CD8-positive, alpha-beta memory T cell (primary cell): ENCODE data around the gene TUBD1. TPM values are rescaled to one million over a fixed set of nuclear protein-coding genes. Genes with fewer than 3 reads are reported as not detected.
"Not testable (repeated sequence)": the region's sequence is repeated elsewhere in the genome, so short reads cannot be mapped to it uniquely, and the experiment has no call there.

Experiments used
- CTCF ChIA-PET: fragments of 350-600 bp; sonication (Branson Sonifier 250); formaldehyde crosslinking; loops from one replicate; lab custom pipeline; 2021; ENCODE audit warnings: antibody characterized with exemption; lab: Charles Lee
- POLR2A ChIA-PET: fragments of 350-600 bp; sonication (Branson Sonifier 250); formaldehyde crosslinking; loops from one replicate; lab custom pipeline; 2021; ENCODE audit warnings: antibody characterized with exemption; lab: Charles Lee
- DNase-seq, 5 donors: peaks; one replicate each; pipeline versions ENCODE4 v3.0.0 to v3.0.0-alpha.2; 2020 to 2022; ENCODE audit warnings: mixed read lengths in 1 of 5
- H3K27ac ChIP-seq: one replicate; pipeline ENCODE4 v1.7.0; 2013; ENCODE audit warnings: low read depth, mild to moderate bottlenecking, low read length, moderate library complexity
- H3K27me3 ChIP-seq: 2 replicates; pipeline ENCODE4 v1.7.0; 2013; ENCODE audit warnings: low read length, mild to moderate bottlenecking; ENCODE audit not compliant: insufficient read depth, poor library complexity, severe bottlenecking
- H3K36me3 ChIP-seq: 2 replicates; pipeline ENCODE4 v1.7.0; 2013; ENCODE audit warnings: mild to moderate bottlenecking, low read length, moderate library complexity; ENCODE audit not compliant: insufficient read depth
- H3K4me1 ChIP-seq: 2 replicates; pipeline ENCODE4 v1.7.0; 2013; ENCODE audit warnings: mild to moderate bottlenecking, low read length, moderate library complexity; ENCODE audit not compliant: insufficient read depth
- H3K4me3 ChIP-seq: 2 replicates; pipeline ENCODE4 v1.7.0; 2013; ENCODE audit warnings: mild to moderate bottlenecking, low read length
- H3K9me3 ChIP-seq: 2 replicates; pipeline ENCODE4 v1.7.0; 2013; ENCODE audit warnings: mild to moderate bottlenecking, low read length
- H3K27ac Mint-ChIP-seq, 8 donors: one replicate each; pipeline ENCODE4 v1.8.0; 2020 to 2021; ENCODE audit warnings: mixed read lengths in 8 of 8, mild to moderate bottlenecking in 6 of 8, inconsistent platforms in 3 of 8, moderate library complexity in 3 of 8
- H3K27me3 Mint-ChIP-seq, 2 donors: one replicate each; pipeline ENCODE4 v1.8.0; 2020 to 2021; ENCODE audit warnings: mixed read lengths in 2 of 2, mild to moderate bottlenecking in 1 of 2, moderate library complexity in 1 of 2
- H3K36me3 Mint-ChIP-seq, 3 donors: one replicate each; pipeline ENCODE4 v1.8.0; 2020 to 2021; ENCODE audit warnings: mixed read lengths in 3 of 3, inconsistent platforms in 1 of 3, mild to moderate bottlenecking in 1 of 3
- H3K4me1 Mint-ChIP-seq, 3 donors: one replicate each; pipeline ENCODE4 v1.8.0; 2020 to 2021; ENCODE audit warnings: mixed read lengths in 3 of 3, inconsistent platforms in 1 of 3, mild to moderate bottlenecking in 1 of 3
- H3K4me3 Mint-ChIP-seq, 7 donors: one replicate each; pipeline ENCODE4 v1.8.0; 2020 to 2021; ENCODE audit warnings: mixed read lengths in 7 of 7, mild to moderate bottlenecking in 6 of 7, moderate library complexity in 4 of 7, inconsistent platforms in 2 of 7
- H3K9me3 Mint-ChIP-seq, 5 donors: one replicate each; pipeline ENCODE4 v1.8.0; 2020 to 2022; ENCODE audit warnings: mixed read lengths in 5 of 5, mild to moderate bottlenecking in 3 of 5, moderate library complexity in 2 of 5, inconsistent platforms in 1 of 5
- polyA plus RNA-seq: library from polyadenylated mRNA; unstranded; fragments of 300-500 nt; fragmentation: Illumina TruSeq; gene quantifications from one replicate; pipeline ENCODE4 v1.2.3, GENCODE V29; 2021
- total RNA-seq, 2 experiments: library from RNA; stranded (reverse); gene quantifications; one replicate each; pipeline ENCODE4 v1.2.3, GENCODE V29; 2021

The TUBD1 gene
- total and polyA plus RNA-seq, 3 experiments from 2014 or later: 9.5 to 17.3 (median 11.9) TPM

GRCh38 chr17:59850311-59850710 is 42.4 kb downstream of the TUBD1 start:
- DNase-seq, H3K27ac Mint-ChIP-seq, H3K9me3 ChIP-seq, H3K27ac ChIP-seq, H3K4me3 Mint-ChIP-seq, H3K36me3 Mint-ChIP-seq, H3K27me3 ChIP-seq, H3K4me3 ChIP-seq, H3K36me3 ChIP-seq, POLR2A ChIA-PET, H3K9me3 Mint-ChIP-seq, H3K27me3 Mint-ChIP-seq: not testable (repeated sequence)
- H3K4me1 Mint-ChIP-seq: peaks cover 30 to 45% (median 43%) of the 10 kb centered on the region in 3 donors
- peaks cover 50% of the 10 kb centered on the region for H3K4me1 ChIP-seq
- CTCF ChIA-PET: interaction anchor here (0.7 to 2.1 kb wide), 4 partner anchors 9 to 98 kb away, joined by 3 to 8 read pairs (median 6); no protein-coding TSS in a partner anchor

GRCh38 chr17:59848778-59849177 is 44.0 kb downstream of the TUBD1 start:
- POLR2A ChIA-PET: no interaction called here
- no peaks in the 10 kb centered on the region for H3K36me3 Mint-ChIP-seq
- Histone ChIP-seq H3K27me3 (no peaks in the 10 kb centered on the region), H3K4me1 (peaks cover 53% of the 10 kb centered on the region), H3K4me3 (no peak overlapping the region), H3K27ac (no peak overlapping the region), H3K36me3 (no peaks in the 10 kb centered on the region), H3K9me3 (no peaks in the 10 kb centered on the region)
- CTCF ChIA-PET: interaction anchor here (0.6 to 4.2 kb wide), 7 partner anchors 9 to 135 kb away, joined by 3 to 12 read pairs (median 6); no protein-coding TSS in a partner anchor
- no peaks in the 10 kb centered on the region for H3K9me3 Mint-ChIP-seq
- peaks cover 33 to 54% (median 50%) of the 10 kb centered on the region in 3 donors for H3K4me1 Mint-ChIP-seq
- H3K27ac Mint-ChIP-seq: peak overlapping the region in 7 of 8 donors; percentile 18 to 91 (median 53)
- peaks cover 0 to 1% of the 10 kb centered on the region in 2 donors for H3K27me3 Mint-ChIP-seq
- no peak for DNase-seq
- H3K4me3 Mint-ChIP-seq: peak overlapping the region; percentile 14 to 79 (median 47)

GRCh38 chr17:59848385-59848668 is 44.4 kb downstream of the TUBD1 start:
- peak overlapping the region in 1 of 7 donors; percentile 51 for H3K4me3 Mint-ChIP-seq

GRCh38 chr17:59846394-59847165 is 46.2 kb downstream of the TUBD1 start:
- H3K4me1 Mint-ChIP-seq: peaks cover 44 to 69% (median 64%) of the 10 kb centered on the region in 3 donors
- H3K9me3 ChIP-seq: no peaks in the 10 kb centered on the region
- H3K27me3 ChIP-seq: no peaks in the 10 kb centered on the region
- no peaks in the 10 kb centered on the region for H3K36me3 ChIP-seq
- peak overlapping the region in 6 of 8 donors; percentile 10 to 85 (median 57) for H3K27ac Mint-ChIP-seq
- no peaks in the 10 kb centered on the region for H3K9me3 Mint-ChIP-seq
- POLR2A ChIA-PET: interaction anchor here (0.6 to 2.0 kb wide), 3 partner anchors 23 to 101 kb away, joined by 3 to 5 read pairs (median 3); no protein-coding TSS in a partner anchor
- no peak overlapping the region for H3K27ac ChIP-seq
- H3K4me1 ChIP-seq: peaks cover 50% of the 10 kb centered on the region
- no peak for DNase-seq
- peaks cover 0 to 1% of the 10 kb centered on the region in 2 donors for H3K27me3 Mint-ChIP-seq
- H3K4me3 ChIP-seq: no peak overlapping the region
- peak overlapping the region in 3 of 7 donors; percentile 16 to 73 (median 46) for H3K4me3 Mint-ChIP-seq
- H3K36me3 Mint-ChIP-seq: peaks cover 0 to 4% (median 0%) of the 10 kb centered on the region in 3 donors
- CTCF ChIA-PET: interaction anchor here (0.9 to 4.2 kb wide), 6 partner anchors 11 to 95 kb away, joined by 3 to 12 read pairs (median 4); no protein-coding TSS in a partner anchor

More at GRCh38 chr17:59848385-59848668, 44.4 kb downstream of the TUBD1 start:
- no peaks in the 10 kb centered on the region for H3K36me3 ChIP-seq
- H3K27ac ChIP-seq: no peak overlapping the region
- H3K27ac Mint-ChIP-seq: peak overlapping the region in 2 of 8 donors; percentile 27 to 91
- H3K4me3 ChIP-seq: no peak overlapping the region
- H3K27me3 Mint-ChIP-seq: peaks cover 0 to 1% of the 10 kb centered on the region in 2 donors
- ChIA-PET POLR2A (no interaction called here), CTCF (interaction anchor here (0.6 to 4.2 kb wide), 7 partner anchors 9 to 135 kb away, joined by 3 to 12 read pairs (median 6); no protein-coding TSS in a partner anchor)
- no peaks in the 10 kb centered on the region for H3K36me3 Mint-ChIP-seq
- H3K9me3 Mint-ChIP-seq: no peaks in the 10 kb centered on the region
- peaks cover 54% of the 10 kb centered on the region for H3K4me1 ChIP-seq
- no peaks in the 10 kb centered on the region for H3K9me3 ChIP-seq
- H3K4me1 Mint-ChIP-seq: peaks cover 33 to 56% (median 52%) of the 10 kb centered on the region in 3 donors
- H3K27me3 ChIP-seq: no peaks in the 10 kb centered on the region
- no peak for DNase-seq

GRCh38 chr17:59845595-59846393 is 46.9 kb downstream of the TUBD1 start:
- H3K4me3 ChIP-seq: no peak overlapping the region
- peaks cover 0 to 1% of the 10 kb centered on the region in 2 donors for H3K27me3 Mint-ChIP-seq
- H3K36me3 Mint-ChIP-seq: peaks cover 0 to 7% (median 0%) of the 10 kb centered on the region in 3 donors
- no peaks in the 10 kb centered on the region for H3K9me3 Mint-ChIP-seq
- H3K27ac Mint-ChIP-seq: peak overlapping the region in 7 of 8 donors; percentile 23 to 85 (median 72)
- ChIA-PET POLR2A (interaction anchor here (0.6 to 2.0 kb wide), 3 partner anchors 19 to 101 kb away, joined by 3 to 5 read pairs (median 4); no protein-coding TSS in a partner anchor), CTCF (interaction anchor here (0.9 to 4.2 kb wide), 6 partner anchors 12 to 94 kb away, joined by 3 to 12 read pairs (median 4); no protein-coding TSS in a partner anchor)
- H3K27ac ChIP-seq: no peak overlapping the region
- no peak for DNase-seq
- H3K27me3 ChIP-seq: no peaks in the 10 kb centered on the region
- H3K9me3 ChIP-seq: no peaks in the 10 kb centered on the region
- H3K4me1 Mint-ChIP-seq: peaks cover 52 to 77% (median 72%) of the 10 kb centered on the region in 3 donors
- peaks cover 50% of the 10 kb centered on the region for H3K4me1 ChIP-seq
- no peaks in the 10 kb centered on the region for H3K36me3 ChIP-seq
- peak overlapping the region in 4 of 7 donors; percentile 38 to 73 (median 58) for H3K4me3 Mint-ChIP-seq

GRCh38 chr17:59844884-59845594 is 47.7 kb downstream of the TUBD1 start:
- no peak overlapping the region for H3K27ac ChIP-seq
- no peaks in the 10 kb centered on the region for H3K27me3 ChIP-seq
- H3K36me3 Mint-ChIP-seq: peaks cover 0 to 14% (median under 1%) of the 10 kb centered on the region in 3 donors
- H3K27me3 Mint-ChIP-seq: peaks cover 0 to 1% of the 10 kb centered on the region in 2 donors
- H3K36me3 ChIP-seq: no peaks in the 10 kb centered on the region
- peak overlapping the region in 2 of 7 donors; percentile 12 to 73 for H3K4me3 Mint-ChIP-seq
- H3K27ac Mint-ChIP-seq: peak overlapping the region in 6 of 8 donors; percentile 52 to 85 (median 65)
- no peak for DNase-seq
- H3K9me3 ChIP-seq: no peaks in the 10 kb centered on the region
- no peaks in the 10 kb centered on the region for H3K9me3 Mint-ChIP-seq
- CTCF ChIA-PET: interaction anchor here (1.3 to 4.2 kb wide), 2 partner anchors 14 to 93 kb away, joined by 4 to 12 read pairs; no protein-coding TSS in a partner anchor
- H3K4me3 ChIP-seq: no peak overlapping the region
- POLR2A ChIA-PET: no interaction called here
- peaks cover 59 to 85% (median 80%) of the 10 kb centered on the region in 3 donors for H3K4me1 Mint-ChIP-seq
- H3K4me1 ChIP-seq: peaks cover 50% of the 10 kb centered on the region
